Aorta (tissue), 5 donors: ENCODE results near the gene SLC24A5. TPM values are rescaled to one million over a fixed set of nuclear protein-coding genes. Genes with fewer than 3 reads are reported as not detected.

Experiments used
- ATAC-seq: fragments of 200-7000 bp; cut with Tn5 transposase; one replicate; pipeline ENCODE4 v1.9.1; 2022; ENCODE audit warnings: moderate library complexity; ENCODE audit not compliant: low FRiP score
- DNase-seq, 2 donors: peaks; one replicate each; pipeline ENCODE4 v3.0.0-alpha.2; 2020
- H3K27ac ChIP-seq, 2 donors: one replicate each; pipeline ENCODE4 v1.5.1; 2013; ENCODE audit warnings: low read length in 2 of 2, mild to moderate bottlenecking in 2 of 2, moderate library complexity in 2 of 2, control low read depth in 1 of 2, inconsistent platforms in 1 of 2, low read depth in 1 of 2
- H3K27me3 ChIP-seq, 2 donors: one replicate each; pipeline ENCODE4 v1.6.1; 2013; ENCODE audit warnings: control low read depth in 1 of 2, low read length in 1 of 2, mild to moderate bottlenecking in 1 of 2, moderate library complexity in 1 of 2; ENCODE audit not compliant: insufficient read depth in 2 of 2, control insufficient read depth in 1 of 2
- H3K36me3 ChIP-seq, 2 donors: one replicate each; pipeline ENCODE4 v1.6.1; 2013; ENCODE audit warnings: control low read depth in 1 of 2, low read length in 1 of 2, mild to moderate bottlenecking in 1 of 2; ENCODE audit not compliant: insufficient read depth in 2 of 2, control insufficient read depth in 1 of 2
- H3K4me1 ChIP-seq, 2 donors: one replicate each; pipeline ENCODE4 v1.6.1; 2013; ENCODE audit warnings: low read length in 2 of 2, control low read depth in 1 of 2, mild to moderate bottlenecking in 1 of 2, moderate library complexity in 1 of 2; ENCODE audit not compliant: insufficient read depth in 2 of 2, control insufficient read depth in 1 of 2
- H3K4me3 ChIP-seq, 2 donors: one replicate each; pipeline ENCODE4 v1.5.1; 2013; ENCODE audit warnings: low read length in 2 of 2, control low read depth in 1 of 2, mild to moderate bottlenecking in 1 of 2
- H3K9me3 ChIP-seq: one replicate; pipeline ENCODE4 v1.6.1; 2013; ENCODE audit warnings: mild to moderate bottlenecking, low read length; ENCODE audit not compliant: control insufficient read depth
- WGBS, 2 donors: extraction: QIAGEN DNeasy Blood & Tissue Kit; methylation state at CpG; one replicate each; pipeline ENCODE4 v1.1.7; 2013; 5-methylcytosine and 5-hydroxymethylcytosine counted together
- intact Hi-C, 2 donors: fragments of 100-400 bp; cut with DNase I; formaldehyde crosslinking; loops; one replicate each; pipeline versions ENCODE4 v1.14.2 to v1.15.0; 2022
- polyA plus RNA-seq, 2 donors: library from polyadenylated mRNA; stranded (reverse); fragments of 200-250 nt; gene quantifications; one replicate each; pipeline ENCODE4 v1.2.3, GENCODE V29; 2013
- total RNA-seq, 2 donors: library from RNA; stranded (reverse); fragmentation: NEBNext Ultra II Directional; extraction: Animal tissue kit (Norgen Biotek cat#: 25700); gene quantifications; one replicate each; pipeline ENCODE4 v1.2.1, GENCODE V29; 2021
- donor health status: healthy with polysubstance abuse.
- donor health status: Bipolar disorder and iron deficiency.
- donor health status: DM: no; HTN: no; CAD: no.
- donor health status: DM: no; HTN: no; CAD: no.
- donor health status: DM: yes; HTN: yes; CAD: no.

Gene SLC24A5
- total and polyA plus RNA-seq, 4 donors: 0.41 TPM; not detected in 3

DNA sequence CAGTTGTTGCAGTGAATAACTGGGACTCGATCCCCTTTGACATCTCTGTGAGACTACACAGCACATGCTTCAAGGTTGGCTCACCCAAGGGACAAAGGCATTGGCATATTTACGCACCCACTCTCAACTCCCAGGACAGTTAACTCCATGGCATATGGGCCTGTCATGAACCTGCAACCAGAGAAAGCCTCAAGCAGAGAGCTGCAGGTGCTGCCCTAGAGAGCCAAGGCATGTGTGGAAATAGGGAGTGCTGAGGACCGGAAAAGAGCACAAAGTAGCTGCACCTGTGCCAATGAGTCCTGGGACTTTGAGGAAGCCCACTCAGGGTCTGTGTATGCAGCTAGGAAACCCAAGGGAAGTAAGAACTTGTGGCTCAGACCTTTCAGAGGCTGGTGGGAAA, 32.9 kb upstream of the SLC24A5 start:
- intact Hi-C loops: no loop called here
- H3K27me3 ChIP-seq: no peaks in the 10 kb centered on the region
- WGBS, 2 donors: 84 to 86% methylated on average over 3 of the region's 3 CpGs

GRCh38 chr15:48089702-48090101, 31.1 kb upstream of the SLC24A5 start:
- intact Hi-C loops: no loop called here
- Histone ChIP-seq H3K27ac (no peak overlapping the region), H3K9me3 (no peaks in the 10 kb centered on the region), H3K27me3 (no peaks in the 10 kb centered on the region), H3K4me3 (no peak overlapping the region), H3K4me1 (no peaks in the 10 kb centered on the region), H3K36me3 (no peaks in the 10 kb centered on the region)
- no peak for DNase-seq
- no peak for ATAC-seq
- WGBS, 2 donors: 82 to 84% methylated on average over 6 of the region's 6 CpGs

More for the DNA sequence above, 32.9 kb upstream of the SLC24A5 start:
- no peak for ATAC-seq
- no peak overlapping the region for H3K4me3 ChIP-seq
- no peak overlapping the region for H3K27ac ChIP-seq
- H3K36me3 ChIP-seq: no peaks in the 10 kb centered on the region
- no peaks in the 10 kb centered on the region for H3K9me3 ChIP-seq
- no peaks in the 10 kb centered on the region for H3K4me1 ChIP-seq
- DNase-seq: no peak

GRCh38 chr15:48090115-48090514, 30.7 kb upstream of the SLC24A5 start:
- H3K27me3 ChIP-seq: no peaks in the 10 kb centered on the region
- H3K4me1 ChIP-seq: no peaks in the 10 kb centered on the region
- no peaks in the 10 kb centered on the region for H3K9me3 ChIP-seq
- H3K36me3 ChIP-seq: no peaks in the 10 kb centered on the region
- no peak overlapping the region for H3K27ac ChIP-seq
- intact Hi-C loops: no loop called here
- 85 to 87% methylated on average over 2 of the region's 2 CpGs for WGBS, 2 donors
- ATAC-seq (no peak), DNase-seq (no peak)
- H3K4me3 ChIP-seq: no peak overlapping the region

DNA sequence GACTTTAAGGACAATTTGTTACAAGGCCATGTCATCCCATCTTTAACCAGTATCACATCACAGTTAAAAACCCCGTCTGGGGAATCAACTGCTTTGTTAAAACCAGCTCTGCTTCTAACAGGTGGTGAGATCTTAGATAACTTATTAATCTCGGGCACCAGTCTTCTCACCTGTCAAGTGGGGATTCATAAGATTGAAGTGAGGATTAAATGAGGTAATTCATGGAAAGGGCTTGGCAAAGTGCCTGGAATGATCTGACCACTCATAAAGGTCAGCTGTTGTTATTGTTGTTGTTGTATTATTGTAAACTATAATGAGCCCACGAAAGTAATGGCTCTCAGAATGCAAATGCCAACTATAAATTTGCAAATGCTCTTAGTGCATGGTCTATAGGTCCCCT, 30.1 kb upstream of the SLC24A5 start:
- Histone ChIP-seq H3K4me1 (no peaks in the 10 kb centered on the region), H3K9me3 (no peaks in the 10 kb centered on the region), H3K36me3 (no peaks in the 10 kb centered on the region), H3K27ac (no peak overlapping the region), H3K27me3 (no peaks in the 10 kb centered on the region), H3K4me3 (no peak overlapping the region)
- WGBS, 2 donors: 79 to 84% methylated on average over 3 of the region's 3 CpGs
- intact Hi-C loops: no loop called here
- ATAC-seq: no peak
- no peak for DNase-seq

- intact Hi-C loops: no loop called here
- 91% methylated on average over 4 of the region's 4 CpGs for WGBS, 2 donors
- no peak overlapping the region for H3K4me3 ChIP-seq
- H3K36me3 ChIP-seq: peaks cover 0 to 2% of the 10 kb centered on the region in 2 donors
- H3K27me3 ChIP-seq: no peaks in the 10 kb centered on the region
- H3K27ac ChIP-seq: no peak overlapping the region
- H3K9me3 ChIP-seq: no peaks in the 10 kb centered on the region
- ATAC-seq (no peak), DNase-seq (no peak)
- H3K4me1 ChIP-seq: no peaks in the 10 kb centered on the region
Observed at GRCh38 chr15:48091522-48091921, 29.3 kb upstream of the SLC24A5 start.

DNA sequence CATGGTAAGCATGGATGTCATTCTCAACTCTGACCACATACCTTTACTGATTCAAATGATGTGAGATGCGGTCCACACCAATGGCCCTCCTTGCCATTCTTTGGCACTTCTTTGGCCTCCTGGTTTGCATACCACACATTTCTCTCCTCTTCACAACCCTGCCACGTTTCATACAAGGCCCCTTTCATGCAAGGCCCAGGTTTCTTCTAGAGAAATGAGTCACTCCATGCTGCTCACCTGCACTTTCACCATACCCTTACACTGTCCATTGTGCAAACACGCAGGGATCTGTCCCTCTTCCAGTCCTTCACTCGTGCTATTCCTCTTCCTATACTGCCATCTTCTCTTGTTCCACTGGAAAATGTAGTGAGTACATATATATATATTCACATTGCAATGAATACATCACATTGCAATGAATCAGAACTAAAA, 24.4 kb upstream of the SLC24A5 start:
- ATAC-seq: no peak
- Histone ChIP-seq H3K36me3 (peaks cover 0 to 2% of the 10 kb centered on the region in 2 donors), H3K27ac (no peak overlapping the region), H3K9me3 (no peaks in the 10 kb centered on the region), H3K27me3 (no peaks in the 10 kb centered on the region), H3K4me3 (no peak overlapping the region), H3K4me1 (no peaks in the 10 kb centered on the region)
- DNase-seq: no peak
- intact Hi-C loops: no loop called here
- WGBS, 2 donors: 87 to 88% methylated on average over 4 of the region's 4 CpGs

- no peak overlapping the region for H3K4me3 ChIP-seq
- intact Hi-C loops: no loop called here
- H3K27me3 ChIP-seq: no peaks in the 10 kb centered on the region
- no peaks in the 10 kb centered on the region for H3K4me1 ChIP-seq
- no peaks in the 10 kb centered on the region for H3K9me3 ChIP-seq
- 87 to 89% methylated on average over 2 of the region's 2 CpGs for WGBS, 2 donors
- no peak overlapping the region for H3K27ac ChIP-seq
- DNase-seq (no peak), ATAC-seq (no peak)
- H3K36me3 ChIP-seq: peaks cover 0 to 2% of the 10 kb centered on the region in 2 donors
Observed at GRCh38 chr15:48096813-48097212, 24.0 kb upstream of the SLC24A5 start.

- no peak for ATAC-seq
- H3K36me3 ChIP-seq: peaks cover 0 to 2% of the 10 kb centered on the region in 2 donors
- H3K27ac ChIP-seq: no peak overlapping the region
- no peaks in the 10 kb centered on the region for H3K27me3 ChIP-seq
- WGBS, 2 donors: 87% methylated on average over 2 of the region's 2 CpGs
- intact Hi-C loops: no loop called here
- no peak overlapping the region for H3K4me3 ChIP-seq
- no peak for DNase-seq
- no peaks in the 10 kb centered on the region for H3K9me3 ChIP-seq
- H3K4me1 ChIP-seq: no peaks in the 10 kb centered on the region
Observed at GRCh38 chr15:48097264-48097663, 23.5 kb upstream of the SLC24A5 start.

GRCh38 chr15:48101376-48101961, 19.3 kb upstream of the SLC24A5 start:
- Histone ChIP-seq H3K4me3 (no peak overlapping the region), H3K27ac (no peak overlapping the region), H3K9me3 (peaks cover 2% of the 10 kb centered on the region), H3K27me3 (peaks cover 0 to 1% of the 10 kb centered on the region in 2 donors), H3K4me1 (no peaks in the 10 kb centered on the region), H3K36me3 (no peaks in the 10 kb centered on the region)
- WGBS, 2 donors: 74 to 81% methylated on average over 6 of the region's 6 CpGs
- ATAC-seq (no peak), DNase-seq (no peak)
- intact Hi-C loops: no loop called here
